ENCODE results near the gene BMPER. TPM values are rescaled to one million over a fixed set of nuclear protein-coding genes. Genes with fewer than 3 reads are reported as not detected.

Gene BMPER
- polyA plus RNA-seq, 1 experiment, result 8.8 TPM

- no peak for TF ChIP-seq CTCF (IDR thresholded peaks at IDR 0.05; ENCODE audit: insufficient read depth, low read depth, low read length)
- no peak for DNase-seq (ENCODE audit: low read depth)
- no peaks in the 10 kb centered on the region for H3K27me3 ChIP-seq (ENCODE audit: control insufficient read depth, insufficient read depth, low read length)
Measured at GRCh38 chr7:34124765-34125164, 219.4 kb downstream of the BMPER start.

GRCh38 chr7:34128762-34129161 lies 223.4 kb downstream of the BMPER start:
- ChIA-PET CTCF (interaction anchor here (1.0 kb wide), 1 partner anchor 37 kb away, joined by 4 read pairs; no protein-coding TSS in a partner anchor), POLR2A (no interaction called here)
- Histone ChIP-seq H3K36me3 (ENCODE audit: control insufficient read depth, insufficient read depth, low read length) (no peaks in the 10 kb centered on the region), H3K27me3 (ENCODE audit: control insufficient read depth, insufficient read depth, low read length) (no peaks in the 10 kb centered on the region), H3K4me3 (ENCODE audit: low read depth, low read length) (no peak overlapping the region)
- no peak for TF ChIP-seq CTCF (IDR thresholded peaks at IDR 0.05; ENCODE audit: insufficient read depth, low read depth, low read length)
- peak; percentile 31 for DNase-seq (ENCODE audit: low read depth)

More at GRCh38 chr7:34124765-34125164, 219.4 kb downstream of the BMPER start:
- POLR2A ChIA-PET, result no interaction called here
- Histone ChIP-seq H3K36me3 (ENCODE audit: control insufficient read depth, insufficient read depth, low read length) (no peaks in the 10 kb centered on the region), H3K4me3 (ENCODE audit: low read depth, low read length) (no peak overlapping the region)
- CTCF ChIA-PET, result interaction anchor here (1.2 kb wide), 1 partner anchor 31 kb away, joined by 3 read pairs; no protein-coding TSS in a partner anchor

- H3K4me3 ChIP-seq (ENCODE audit: low read depth, low read length), result no peak overlapping the region
- no peaks in the 10 kb centered on the region for H3K27me3 ChIP-seq (ENCODE audit: control insufficient read depth, insufficient read depth, low read length)
- ChIA-PET CTCF (interaction anchor here (1.1 kb wide), 1 partner anchor 16 kb away, joined by 4 read pairs; no protein-coding TSS in a partner anchor), POLR2A (no interaction called here)
- TF ChIP-seq CTCF (IDR thresholded peaks at IDR 0.05; ENCODE audit: insufficient read depth, low read depth, low read length), result no peak
- no peaks in the 10 kb centered on the region for H3K36me3 ChIP-seq (ENCODE audit: control insufficient read depth, insufficient read depth, low read length)
- no peak for DNase-seq (ENCODE audit: low read depth)
Measured at GRCh38 chr7:34130558-34131295, 225.4 kb downstream of the BMPER start.

- Histone ChIP-seq H3K27me3 (ENCODE audit: control insufficient read depth, insufficient read depth, low read length) (no peaks in the 10 kb centered on the region), H3K36me3 (ENCODE audit: control insufficient read depth, insufficient read depth, low read length) (no peaks in the 10 kb centered on the region), H3K4me3 (ENCODE audit: low read depth, low read length) (no peak overlapping the region)
- TF ChIP-seq CTCF (IDR thresholded peaks at IDR 0.05; ENCODE audit: insufficient read depth, low read depth, low read length), result no peak
- ChIA-PET POLR2A (no interaction called here), CTCF (interaction anchor here (1.1 to 1.9 kb wide), 2 partner anchors 15 to 465 kb away, joined by 4 read pairs; no protein-coding TSS in a partner anchor)
- no peak for DNase-seq (ENCODE audit: low read depth)
Measured at GRCh38 chr7:34131371-34131770, 226.0 kb downstream of the BMPER start.

- Histone ChIP-seq H3K27me3 (ENCODE audit: control insufficient read depth, insufficient read depth, low read length) (no peaks in the 10 kb centered on the region), H3K36me3 (ENCODE audit: control insufficient read depth, insufficient read depth, low read length) (no peaks in the 10 kb centered on the region), H3K4me3 (ENCODE audit: low read depth, low read length) (no peak overlapping the region)
- ChIA-PET POLR2A (interaction anchor here (0.6 kb wide), 1 partner anchor 228 kb away, joined by 15 read pairs; the partner anchor contains the start of gene BMPER), CTCF (interaction anchor here (0.7 to 2.7 kb wide), 15 partner anchors 8 to 463 kb away, joined by 3 to 33 read pairs (median 4); no protein-coding TSS in a partner anchor)
- DNase-seq (ENCODE audit: low read depth), result peak; percentile 66
- TF ChIP-seq CTCF (IDR thresholded peaks at IDR 0.05; ENCODE audit: insufficient read depth, low read depth, low read length), result no peak
Measured at GRCh38 chr7:34133356-34133982, 228.1 kb downstream of the BMPER start.
